GM21825 (cell line): ENCODE data around the gene ANKRD22.
"Not testable (repeated sequence)": the region's sequence is repeated elsewhere in the genome, so short reads cannot be mapped to it uniquely, and the experiment has no call there.

ENCODE experiments used
- ATAC-seq: cut with Tn5 transposase; IDR thresholded peaks from one replicate; pipeline ENCODE4 v1.9.1; 2021; ENCODE audit warnings: mild to moderate bottlenecking, moderate library complexity; ENCODE audit not compliant: unreplicated experiment

The ANKRD22 gene

DNA sequence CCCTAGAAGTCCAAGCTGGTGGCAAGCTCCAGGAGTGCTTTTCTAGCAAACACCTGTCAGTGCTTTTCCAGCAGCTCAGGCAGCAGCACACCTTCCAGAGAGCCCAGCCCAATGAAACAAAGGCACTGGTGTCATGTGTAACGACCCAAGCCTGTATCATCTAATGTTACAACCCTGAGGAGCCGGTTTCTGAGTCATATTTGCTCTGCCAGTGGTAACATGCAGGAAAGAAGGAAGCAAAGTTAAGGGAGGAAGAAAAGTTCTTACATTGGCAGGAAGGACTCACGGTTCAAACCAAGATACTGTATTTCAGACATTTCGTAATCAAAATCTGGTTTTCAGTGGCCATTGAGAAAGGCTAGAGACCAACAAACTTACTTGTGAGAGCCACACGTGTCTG is at the start of gene ANKRD22:
Gene ANKRD22 (minus strand): TSS at position 139 of the 400 bp plus-strand sequence. CDS start 237 bp downstream, outside the sequence.
- ATAC-seq: no peak

DNA sequence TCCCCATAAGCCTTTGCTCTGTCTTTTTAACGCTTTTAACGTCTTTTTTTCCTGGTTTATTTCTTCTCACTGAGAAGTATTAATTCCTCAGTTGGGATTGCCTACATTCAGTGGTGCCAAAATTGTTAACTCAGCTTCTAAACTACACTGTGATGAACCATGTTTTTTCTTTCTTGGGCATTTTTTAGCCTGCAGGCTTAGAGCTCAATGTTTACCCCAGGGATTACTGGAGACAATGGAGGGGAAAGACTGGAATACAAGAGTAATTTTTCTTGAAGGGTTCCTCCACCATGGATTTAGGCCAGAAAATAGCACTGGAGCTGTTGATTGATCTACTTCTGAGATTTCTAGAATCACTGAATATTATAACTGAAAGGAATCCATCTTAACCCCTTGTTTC is 48.2 kb upstream of the ANKRD22 start:
- ATAC-seq: no peak

DNA sequence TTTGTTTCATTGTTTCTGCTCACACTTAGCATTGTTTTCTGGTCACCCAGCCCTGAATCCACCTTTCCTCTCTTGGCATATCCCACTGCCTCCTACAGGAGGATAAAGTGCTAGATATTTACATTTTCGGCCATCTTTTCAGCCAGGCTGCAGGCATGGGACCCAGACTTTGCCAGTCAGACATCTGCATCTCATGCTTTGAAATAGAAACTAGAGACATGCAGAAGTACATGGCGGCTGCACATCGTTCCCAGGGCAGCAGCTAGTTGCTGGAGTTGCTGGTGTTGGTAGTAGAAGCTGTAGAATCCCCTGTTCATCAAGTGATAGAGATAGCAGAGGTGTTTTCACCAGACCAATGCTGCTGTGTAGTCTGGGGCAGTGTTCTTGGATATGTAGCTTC is 47.1 kb upstream of the ANKRD22 start:
- no peak for ATAC-seq

DNA sequence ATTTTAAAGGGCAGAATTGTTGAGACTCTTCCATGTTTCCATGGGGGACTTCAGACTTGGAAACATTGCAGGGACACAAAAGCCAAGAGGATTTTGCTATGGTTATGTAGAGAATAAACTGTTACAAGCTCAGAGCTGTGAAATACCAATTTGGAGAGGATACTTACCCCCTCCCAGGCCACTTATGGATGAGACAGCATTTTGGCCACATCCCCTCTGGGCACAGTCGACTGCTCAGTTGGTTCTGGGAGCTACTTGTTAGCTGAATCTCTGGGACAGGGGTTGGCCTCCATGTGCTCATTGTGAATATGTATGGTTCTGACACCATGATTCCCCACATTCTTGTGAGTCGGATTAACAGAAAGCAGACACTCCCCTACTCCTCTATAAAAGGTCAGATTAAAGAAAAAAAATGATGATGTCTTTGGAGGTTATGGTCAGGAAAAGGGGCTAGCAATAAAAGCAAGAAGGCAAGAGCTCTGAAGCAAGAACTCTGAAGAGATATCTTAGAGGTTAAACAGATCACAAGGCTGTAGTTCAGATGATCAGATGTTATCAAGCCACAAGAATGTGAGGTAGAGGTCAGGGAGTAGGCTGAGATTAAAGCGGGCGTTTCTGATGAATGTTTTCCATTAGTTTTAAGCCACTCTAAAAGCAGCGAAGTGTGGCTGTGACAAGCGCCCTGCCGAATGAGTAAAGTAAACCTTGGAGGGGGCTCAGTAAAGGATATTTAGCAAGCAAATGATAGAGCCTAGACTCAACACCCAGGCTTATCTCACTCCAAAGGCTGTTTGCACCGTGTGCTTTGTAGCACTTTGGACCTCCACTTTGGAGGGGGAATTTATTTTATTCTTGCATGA is 45.6 kb upstream of the ANKRD22 start:
- no peak for ATAC-seq

DNA sequence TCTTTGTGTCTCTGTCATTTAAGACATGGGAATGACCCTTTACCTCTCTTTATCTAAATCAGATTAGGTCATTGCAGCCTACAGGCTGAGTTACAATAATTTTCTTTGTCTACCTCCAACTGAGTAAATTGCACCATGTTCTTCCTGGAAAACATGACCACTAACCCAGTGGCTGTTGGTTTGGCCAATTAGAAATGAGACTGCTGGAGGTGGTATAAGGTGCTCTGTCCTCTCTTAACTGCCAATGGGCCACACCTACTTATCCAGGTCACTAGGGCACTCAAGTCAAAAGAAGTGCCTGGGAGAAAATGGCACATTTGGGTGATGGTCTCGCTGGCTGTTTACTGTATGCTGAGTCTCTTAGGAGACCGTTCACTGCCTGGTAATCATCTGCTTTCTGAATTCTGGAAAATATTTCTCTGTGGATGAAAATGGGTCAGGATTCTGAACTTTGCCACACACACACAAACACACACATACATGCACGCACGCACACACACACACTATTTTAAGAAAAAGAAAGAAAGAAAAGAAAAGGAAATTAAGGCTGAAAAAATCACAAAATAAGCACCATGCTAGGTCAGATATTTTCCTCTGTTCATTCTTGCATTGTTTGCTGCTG is 44.8 kb upstream of the ANKRD22 start:
- no peak for ATAC-seq

DNA sequence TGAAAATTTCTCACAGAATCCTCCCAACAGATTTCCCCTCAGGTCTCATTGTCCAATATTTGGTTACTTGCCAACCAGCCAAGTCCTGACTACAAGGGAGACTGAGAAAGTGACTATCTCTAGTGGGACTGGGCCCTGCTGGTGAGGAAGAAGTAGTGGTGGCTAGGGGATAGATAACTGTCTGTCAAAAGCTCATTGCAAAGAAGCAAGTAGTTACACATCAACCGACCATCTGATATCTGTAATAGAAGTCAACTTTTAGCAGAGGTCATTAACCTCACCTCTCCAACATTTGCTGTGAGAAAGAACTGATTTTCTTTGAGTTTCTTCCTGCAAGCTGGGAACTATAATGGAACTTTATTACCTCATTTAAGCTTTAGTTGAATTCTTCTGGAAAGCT is 43.6 kb upstream of the ANKRD22 start:
- no peak for ATAC-seq

DNA sequence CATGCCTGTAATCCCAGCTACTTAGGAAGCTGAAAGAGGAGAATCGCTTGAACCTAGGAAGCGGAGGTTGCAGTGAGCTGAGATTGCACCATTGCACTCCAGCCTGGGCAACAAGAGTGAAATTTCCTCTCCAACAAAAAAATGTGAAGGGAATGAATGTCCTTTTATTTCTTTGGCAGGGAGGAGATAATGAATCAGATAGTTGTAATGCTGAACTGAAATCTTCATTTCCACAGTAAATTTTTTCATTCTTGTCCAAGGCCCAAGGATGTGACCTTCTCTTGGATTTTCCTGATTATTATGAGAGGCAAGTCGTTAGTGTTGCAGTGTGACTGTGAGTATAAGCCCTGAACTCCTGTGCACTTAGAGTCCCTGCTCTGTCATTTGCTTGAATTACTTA is 42.0 kb upstream of the ANKRD22 start:
- ATAC-seq: no peak

DNA sequence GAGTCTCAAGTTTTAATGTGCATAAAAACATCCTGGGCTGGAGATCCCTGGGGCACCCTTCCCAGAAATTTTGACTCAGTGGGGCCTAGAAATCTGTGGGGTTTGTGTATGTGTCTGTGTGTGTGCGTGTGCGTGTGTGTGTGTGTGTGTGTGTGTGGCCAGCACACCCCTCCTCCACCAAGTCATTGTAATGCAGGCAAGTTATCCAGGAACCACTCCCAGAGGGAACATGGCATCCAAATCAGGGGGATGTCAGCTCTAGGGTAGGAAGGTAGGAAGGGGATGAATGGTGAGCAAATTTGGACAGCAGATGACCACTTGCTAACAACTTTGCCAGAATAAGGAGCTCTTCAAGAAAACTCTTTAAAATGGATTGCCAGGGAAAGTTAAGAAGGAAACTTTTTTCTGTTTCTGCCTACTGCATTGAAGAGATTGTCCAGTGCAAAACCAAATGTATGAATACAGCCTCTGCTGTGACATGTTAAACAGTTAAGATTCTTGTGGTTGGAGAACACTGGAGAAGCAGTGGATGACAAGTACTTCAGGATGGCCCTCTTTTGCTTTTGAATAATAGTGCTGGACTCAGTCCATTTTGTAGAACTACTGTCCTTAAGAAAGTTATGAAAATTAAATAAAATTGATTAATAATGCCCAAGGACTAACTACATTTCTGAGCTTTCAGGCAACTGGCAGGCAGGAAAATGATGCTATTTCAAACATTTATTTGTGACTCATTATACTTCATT is 40.8 kb upstream of the ANKRD22 start:
- no peak for ATAC-seq

DNA sequence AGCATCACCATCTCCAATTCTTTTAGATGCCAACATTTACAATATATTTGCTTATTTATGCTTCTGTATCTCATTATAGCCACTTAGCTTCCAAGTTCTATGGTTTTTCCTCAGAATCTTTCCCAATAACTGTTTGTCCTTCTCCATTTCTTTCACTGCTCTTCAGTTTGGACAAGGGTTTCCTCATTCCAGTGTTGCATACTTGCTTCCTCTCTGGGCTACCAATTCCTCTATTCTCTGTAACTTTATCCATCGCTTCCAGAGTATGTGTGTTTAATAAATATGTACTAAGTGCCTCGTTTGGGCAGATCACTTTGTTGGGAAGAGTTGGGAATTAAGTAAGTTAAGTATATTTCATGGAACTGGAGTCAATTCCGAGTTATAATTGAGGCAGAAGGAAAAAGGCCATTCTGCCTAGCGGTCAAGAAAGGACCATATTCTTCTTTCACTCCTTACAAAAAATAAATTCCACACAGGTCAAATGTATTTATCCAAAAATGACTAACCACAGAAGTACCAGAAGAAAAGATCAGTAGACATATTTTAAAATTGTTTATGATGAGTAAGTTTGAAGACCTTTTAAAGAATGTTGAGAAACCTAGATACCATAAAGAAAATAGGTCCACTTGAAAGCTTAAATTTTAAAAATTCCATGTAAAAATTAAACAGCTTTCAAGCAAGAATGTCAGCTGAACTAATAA is 39.2 kb upstream of the ANKRD22 start:
- ATAC-seq: no peak

DNA sequence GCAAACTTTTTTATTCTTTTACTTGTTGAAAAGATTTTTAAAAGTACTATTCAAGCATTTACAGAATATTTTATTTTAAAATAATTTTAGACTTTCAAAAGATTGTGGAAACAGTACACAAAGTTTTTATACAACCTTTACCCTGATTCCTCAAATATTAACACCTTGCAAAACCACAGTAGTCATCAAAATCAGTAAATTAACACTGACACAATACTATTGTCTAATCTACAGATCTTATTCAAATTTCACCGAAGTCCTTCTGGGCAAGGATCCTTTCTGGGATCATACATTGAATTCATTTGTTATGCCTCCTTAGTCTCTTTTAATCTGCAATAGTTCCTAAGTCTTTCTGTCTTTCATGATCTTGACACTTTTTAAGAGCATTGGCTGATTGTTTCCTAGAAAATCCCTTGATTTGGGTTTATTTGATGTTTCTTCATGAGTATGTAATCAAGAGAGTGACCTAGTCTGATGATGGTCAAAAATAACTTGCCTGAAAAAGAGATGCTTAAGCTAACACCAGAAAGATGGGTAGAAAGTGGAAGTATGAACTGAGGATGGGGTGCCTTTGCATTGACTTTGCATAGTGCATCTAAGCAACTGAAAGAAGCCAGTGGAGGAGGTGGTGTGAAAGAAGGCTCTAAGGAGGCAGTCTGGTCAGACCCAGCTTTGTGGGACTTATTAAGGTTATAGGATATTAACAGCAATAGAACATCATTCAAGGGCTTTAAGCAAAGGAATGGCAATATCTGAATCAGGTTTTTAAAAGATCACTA is 38.1 kb upstream of the ANKRD22 start:
- ATAC-seq: no peak

DNA sequence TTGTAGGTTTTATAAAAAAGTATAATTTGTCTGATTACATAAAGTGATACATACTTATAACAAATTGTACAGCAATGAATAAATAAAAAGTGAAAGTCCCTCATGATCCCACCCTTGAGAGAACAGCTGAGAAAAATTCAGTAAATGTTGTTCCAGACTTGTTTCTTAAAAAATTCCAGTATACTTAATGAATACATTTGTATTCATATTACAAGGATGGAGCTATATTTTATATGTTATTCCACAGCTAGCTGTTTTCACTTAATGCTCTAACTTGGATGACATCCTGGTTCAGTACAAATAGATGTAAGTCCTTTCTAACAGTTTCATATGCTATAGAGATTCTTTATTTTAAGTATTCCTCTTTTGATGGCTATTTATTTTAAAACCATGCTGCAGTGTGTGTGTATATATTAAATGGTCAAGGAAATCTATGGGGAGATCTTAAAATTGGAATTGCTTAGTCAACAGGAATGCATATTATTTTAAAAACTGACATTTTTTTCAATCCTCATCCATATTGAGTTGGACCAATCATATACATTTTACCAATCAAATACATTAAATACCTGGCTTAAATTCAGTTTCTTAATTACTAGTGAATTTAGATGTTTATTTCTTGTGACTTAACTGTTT is 37.3 kb upstream of the ANKRD22 start:
- no peak for ATAC-seq

DNA sequence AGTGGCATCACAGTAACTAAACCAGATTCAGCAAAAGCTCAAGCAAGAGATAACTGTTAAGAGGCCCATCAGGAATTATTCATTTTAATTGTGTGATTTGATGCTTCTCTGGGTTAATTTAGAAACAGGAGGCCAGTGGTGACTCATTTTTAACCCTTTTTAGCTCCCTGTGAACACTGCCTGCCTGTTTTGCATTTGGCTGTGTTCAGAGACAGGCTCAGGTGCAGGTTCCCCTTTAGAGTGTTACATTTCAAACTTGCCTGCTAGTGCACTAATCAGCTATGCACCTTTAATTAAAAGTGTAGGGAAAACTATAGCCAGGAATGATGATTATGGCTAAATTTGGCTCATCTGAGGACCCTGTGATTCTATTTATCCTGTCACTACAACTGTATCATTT is 34.9 kb upstream of the ANKRD22 start:
- ATAC-seq: peak; percentile 49

DNA sequence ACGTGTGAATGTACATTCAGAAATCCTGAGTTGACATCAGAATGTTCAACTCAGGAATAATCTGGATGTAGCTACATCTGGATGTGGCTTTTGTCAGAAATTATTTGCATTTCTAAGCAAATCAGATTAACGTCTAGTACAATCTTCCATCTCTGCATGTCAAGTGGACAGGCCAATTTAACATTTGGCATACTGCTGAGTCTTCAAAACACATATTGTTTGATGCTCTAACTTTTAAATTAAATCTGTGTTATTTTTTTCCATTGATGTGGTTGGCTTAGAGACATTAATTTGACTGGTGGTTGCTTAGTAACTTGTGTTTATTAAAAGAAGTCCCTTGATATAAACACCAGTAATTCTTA is 31.8 kb upstream of the ANKRD22 start:
- ATAC-seq: no peak

DNA sequence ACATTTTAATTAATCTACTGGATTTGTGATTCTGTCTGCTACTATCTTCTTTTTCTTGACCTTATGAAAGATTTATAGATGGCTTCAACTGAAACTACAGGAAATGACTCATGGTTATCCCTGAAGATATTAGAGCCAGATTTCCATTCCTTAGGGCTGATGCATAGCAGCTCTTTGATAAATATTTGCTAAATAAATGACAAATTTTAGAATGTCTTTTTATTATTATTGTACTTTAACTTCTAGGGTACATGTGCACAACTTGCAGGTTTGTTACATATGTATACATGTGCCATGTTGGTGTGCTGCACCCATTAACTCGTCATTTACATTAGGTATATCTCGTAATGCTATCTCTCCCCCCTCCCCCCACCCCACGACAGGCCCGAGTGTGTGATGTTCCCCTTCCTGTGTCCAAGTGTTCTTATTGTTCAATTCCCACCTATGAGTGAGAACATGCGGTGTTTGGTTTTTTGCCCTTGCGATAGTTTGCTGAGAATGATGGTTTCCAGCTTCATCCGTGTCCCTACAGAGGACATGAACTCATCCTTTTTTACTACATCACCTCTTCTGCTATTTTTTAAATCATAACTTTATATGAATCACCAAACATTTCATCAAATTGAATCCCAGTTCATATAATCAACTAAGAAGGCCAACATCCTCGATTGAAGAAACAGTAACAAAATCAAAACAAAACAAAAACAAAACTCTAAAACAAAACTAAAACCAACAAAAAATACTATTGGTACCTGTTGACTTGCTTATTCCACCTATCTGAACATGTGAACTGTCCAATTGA is 31.2 kb upstream of the ANKRD22 start:
- not testable (repeated sequence) for ATAC-seq

DNA sequence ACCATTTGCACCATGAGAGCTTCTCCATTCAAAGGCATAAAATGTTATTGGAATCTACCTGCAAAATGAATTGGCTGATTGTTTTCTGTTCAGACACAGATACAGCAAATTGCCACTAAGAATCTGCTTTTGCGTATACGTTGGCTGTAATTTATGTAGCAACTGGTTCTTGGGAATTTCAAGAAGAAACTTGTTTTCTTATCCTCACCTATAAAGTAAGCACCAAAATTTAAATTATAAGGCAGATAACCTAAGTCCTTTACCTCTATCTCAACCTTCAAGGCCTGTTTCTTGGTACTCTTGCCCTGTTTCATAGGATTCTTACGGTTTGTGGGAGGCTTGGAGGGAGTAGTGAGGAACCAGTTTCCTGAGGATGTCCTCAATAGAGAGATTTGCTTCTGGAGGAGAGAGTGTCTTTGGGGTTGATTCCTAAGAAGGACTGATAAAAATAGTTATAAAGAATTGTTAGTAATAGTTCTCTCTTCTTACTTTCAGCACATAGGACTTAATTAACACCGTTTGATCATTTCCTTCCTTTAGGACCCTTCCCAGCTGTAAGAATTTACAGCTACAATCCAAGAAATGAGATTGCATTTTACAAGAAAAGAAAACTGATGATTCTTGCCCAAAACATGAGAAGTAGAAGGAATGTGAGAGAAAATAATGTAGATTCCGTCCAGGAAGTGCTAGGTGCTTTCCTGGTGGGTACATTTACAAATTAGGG is 30.4 kb upstream of the ANKRD22 start:
- ATAC-seq: no peak

DNA sequence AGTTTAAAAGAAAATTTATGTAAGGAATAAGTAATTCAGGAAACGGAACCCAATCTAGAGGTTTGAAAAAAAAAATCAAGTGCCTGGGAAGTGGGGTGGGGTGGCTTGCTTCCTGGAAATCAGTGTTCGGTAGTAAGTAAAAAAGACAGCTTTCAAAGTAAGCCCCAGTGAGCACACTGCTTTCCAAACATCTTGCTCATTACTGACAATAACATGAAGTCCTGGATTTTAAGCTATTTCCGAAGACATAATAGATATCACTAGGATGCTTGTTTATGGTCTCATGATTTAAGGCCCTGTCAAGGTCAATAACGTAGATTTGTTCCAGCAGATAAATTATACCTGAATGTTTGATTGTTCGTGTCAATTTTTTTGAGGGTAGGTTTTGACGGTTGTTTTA is 29.7 kb upstream of the ANKRD22 start:
- no peak for ATAC-seq

DNA sequence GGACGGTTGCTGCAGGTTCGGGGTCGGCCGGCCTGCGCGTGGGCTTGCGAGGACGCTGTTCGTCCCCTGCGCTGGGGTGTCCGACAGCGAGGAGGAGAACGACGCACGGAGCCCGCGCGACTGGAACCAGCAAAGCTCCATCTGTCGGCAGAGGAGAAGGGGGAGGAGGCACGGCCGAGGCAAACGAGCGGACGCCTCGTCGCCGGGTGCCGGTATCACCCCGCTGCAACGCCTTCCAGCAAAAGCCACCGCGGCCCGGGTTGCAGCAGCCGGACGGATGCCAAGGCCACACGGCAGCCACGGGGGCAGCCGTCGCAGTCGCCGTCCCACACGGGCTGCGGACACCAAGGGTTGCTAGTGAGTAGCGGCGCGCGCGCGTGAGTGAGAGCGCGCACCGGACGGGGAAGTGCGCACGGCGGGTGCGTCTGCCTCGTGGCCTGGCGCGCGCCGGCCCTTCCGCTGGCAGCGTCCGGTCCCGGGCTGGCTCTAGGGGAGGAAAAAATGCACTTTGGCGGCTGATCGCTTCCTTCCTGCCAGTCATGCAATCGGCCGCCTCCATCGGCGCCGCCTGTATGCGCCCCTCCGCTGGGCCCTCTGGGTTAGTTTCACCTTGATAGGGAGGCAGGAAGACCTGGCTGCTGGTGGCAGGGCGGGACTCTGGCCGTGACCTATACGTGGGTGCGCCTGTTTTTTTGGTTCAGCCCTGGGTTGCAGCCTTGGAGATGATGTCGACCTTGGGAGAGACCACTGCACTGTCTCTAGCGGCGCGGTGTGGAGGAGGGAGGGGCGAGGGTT is 28.8 kb upstream of the ANKRD22 start:
- peak; percentile 64 for ATAC-seq
